ENCODE measurements around the gene SIRPA. TPM values are rescaled to one million over a fixed set of nuclear protein-coding genes. Genes with fewer than 3 reads are reported as not detected.

Gene SIRPA
- polyA plus RNA-seq, 1 donor (not counting 4 experiments of a cell fraction or from before 2014, with no cell fraction given): 23.7 TPM

GRCh38 chr20:1897541-1897940 lies 2.3 kb downstream of the SIRPA start:
- H3K9me3 ChIP-seq (ENCODE audit: control insufficient read depth, low read depth, low read length): no peaks in the 10 kb centered on the region
- H3K9ac ChIP-seq (ENCODE audit: control insufficient read depth, extremely low read depth, insufficient read depth, low read length): peak overlapping the region; percentile 54
- FAIRE-seq: peak; percentile 77
- peak overlapping the region; percentile 95 for H3K4me2 ChIP-seq (ENCODE audit: control insufficient read depth, extremely low read depth, insufficient read depth, low read depth, low read length)
- H4K20me1 ChIP-seq (ENCODE audit: control insufficient read depth, extremely low read depth, insufficient read depth, low read length): peaks cover 23% of the 10 kb centered on the region
- H3K4me3 ChIP-seq (ENCODE audit: control insufficient read depth in 2 of 3, extremely low read depth in 1 of 3, insufficient read depth in 2 of 3, low read depth in 1 of 3, low read length in 3 of 3): peak overlapping the region in 1 of 3 experiments; percentile 64
- peaks cover 77% of the 10 kb centered on the region for H3K79me2 ChIP-seq (ENCODE audit: control insufficient read depth, insufficient read depth, low read length)
- DNase-seq (ENCODE audit: low read depth, low spot score): no peak
- TF ChIP-seq CTCF (optimal IDR thresholded peaks at IDR 0.05 in 1 of 3, IDR thresholded peaks at IDR 0.05 in 1 of 3, conservative IDR thresholded peaks at IDR 0.05 in 1 of 3; ENCODE audit: extremely low read depth in 1 of 3, insufficient read depth in 2 of 3, low read length in 3 of 3) (no peak), EZH2 (IDR thresholded peaks at IDR 0.05; ENCODE audit: low read length) (no peak)
- H3K4me1 ChIP-seq (ENCODE audit: control insufficient read depth, extremely low read depth, insufficient read depth, low read length): peaks cover 34% of the 10 kb centered on the region
- peaks cover 8% of the 10 kb centered on the region for H3K9me1 ChIP-seq (ENCODE audit: control insufficient read depth, extremely low read depth, insufficient read depth, low read length)
- dilution Hi-C loops (cut with MboI; ENCODE audit: extremely low pct_ligation_motif_present, low sequenced_read_pairs): no loop called here
- H3K36me3 ChIP-seq (ENCODE audit: control insufficient read depth in 2 of 2, extremely low read depth in 1 of 2, insufficient read depth in 2 of 2, low read length in 2 of 2): peaks cover 4 to 17% of the 10 kb centered on the region in 2 experiments
- peak overlapping the region; percentile 66 for H3K27ac ChIP-seq (ENCODE audit: control insufficient read depth, insufficient read depth, low read length)
- H3K27me3 ChIP-seq (ENCODE audit: control insufficient read depth, extremely low read depth, insufficient read depth, low read length): no peaks in the 10 kb centered on the region
- H2AFZ ChIP-seq (ENCODE audit: control insufficient read depth, low read length): no peak overlapping the region

- peak overlapping the region in 1 of 3 experiments; percentile 64 for H3K4me3 ChIP-seq (ENCODE audit: control insufficient read depth in 2 of 3, extremely low read depth in 1 of 3, insufficient read depth in 2 of 3, low read depth in 1 of 3, low read length in 3 of 3)
- peaks cover 31% of the 10 kb centered on the region for H3K4me1 ChIP-seq (ENCODE audit: control insufficient read depth, extremely low read depth, insufficient read depth, low read length)
- dilution Hi-C loops (cut with MboI; ENCODE audit: extremely low pct_ligation_motif_present, low sequenced_read_pairs): no loop called here
- H3K4me2 ChIP-seq (ENCODE audit: control insufficient read depth, extremely low read depth, insufficient read depth, low read depth, low read length): peak overlapping the region; percentile 95
- TF ChIP-seq EZH2 (IDR thresholded peaks at IDR 0.05; ENCODE audit: low read length): no peak
- no peak for TF ChIP-seq CTCF (optimal IDR thresholded peaks at IDR 0.05 in 1 of 3, IDR thresholded peaks at IDR 0.05 in 1 of 3, conservative IDR thresholded peaks at IDR 0.05 in 1 of 3; ENCODE audit: extremely low read depth in 1 of 3, insufficient read depth in 2 of 3, low read length in 3 of 3)
- no peaks in the 10 kb centered on the region for H3K27me3 ChIP-seq (ENCODE audit: control insufficient read depth, extremely low read depth, insufficient read depth, low read length)
- no peaks in the 10 kb centered on the region for H3K9me3 ChIP-seq (ENCODE audit: control insufficient read depth, low read depth, low read length)
- peaks cover 8% of the 10 kb centered on the region for H3K9me1 ChIP-seq (ENCODE audit: control insufficient read depth, extremely low read depth, insufficient read depth, low read length)
- H3K36me3 ChIP-seq (ENCODE audit: control insufficient read depth in 2 of 2, extremely low read depth in 1 of 2, insufficient read depth in 2 of 2, low read length in 2 of 2): peaks cover 4 to 19% of the 10 kb centered on the region in 2 experiments
- peaks cover 23% of the 10 kb centered on the region for H4K20me1 ChIP-seq (ENCODE audit: control insufficient read depth, extremely low read depth, insufficient read depth, low read length)
- peaks cover 78% of the 10 kb centered on the region for H3K79me2 ChIP-seq (ENCODE audit: control insufficient read depth, insufficient read depth, low read length)
- no peak for DNase-seq (ENCODE audit: low read depth, low spot score)
- H3K9ac ChIP-seq (ENCODE audit: control insufficient read depth, extremely low read depth, insufficient read depth, low read length): peak overlapping the region; percentile 54
- peak; percentile 58 for FAIRE-seq
- H3K27ac ChIP-seq (ENCODE audit: control insufficient read depth, insufficient read depth, low read length): peak overlapping the region; percentile 66
- no peak overlapping the region for H2AFZ ChIP-seq (ENCODE audit: control insufficient read depth, low read length)
Measured at GRCh38 chr20:1897965-1898464, 2.8 kb downstream of the SIRPA start.
